ENCODE measurements around the gene CDK6. TPM values are rescaled to one million over a fixed set of nuclear protein-coding genes. Genes with fewer than 3 reads are reported as not detected.

The CDK6 gene
- polyA plus RNA-seq, 1 experiment, result 29.2 TPM

DNA sequence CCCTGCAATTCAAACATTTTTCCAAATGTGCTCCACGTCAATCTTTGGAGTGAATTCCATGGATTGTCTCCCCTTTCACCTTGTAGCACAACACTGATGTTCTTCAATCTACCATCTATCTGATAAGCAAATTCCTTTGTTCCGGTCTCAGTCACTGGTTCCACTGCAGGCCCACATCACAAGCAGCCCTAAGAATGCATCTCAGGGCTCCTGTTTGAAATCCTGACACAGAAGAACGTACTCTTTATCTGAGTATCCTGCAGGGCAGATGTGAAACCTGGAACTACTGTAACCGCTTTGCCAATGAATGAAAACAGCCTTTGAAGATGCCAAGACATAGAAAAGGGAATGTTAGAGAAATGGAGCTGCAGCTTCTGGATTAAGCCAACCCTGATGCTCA is 183.2 kb downstream of the CDK6 start:
- no peaks in the 10 kb centered on the region for H3K27me3 ChIP-seq (ENCODE audit: control insufficient read depth, insufficient read depth, low read length)
- no peaks in the 10 kb centered on the region for H3K36me3 ChIP-seq (ENCODE audit: control insufficient read depth, insufficient read depth, low read length)
- CTCF ChIA-PET, result interaction anchor here (1.3 kb wide), 1 partner anchor 180 kb away, joined by 4 read pairs; no protein-coding TSS in a partner anchor
- H3K4me3 ChIP-seq (ENCODE audit: low read depth, low read length), result no peak overlapping the region
- POLR2A ChIA-PET, result no interaction called here
- DNase-seq (ENCODE audit: low read depth), result no peak
- no peak for TF ChIP-seq CTCF (IDR thresholded peaks at IDR 0.05; ENCODE audit: insufficient read depth, low read depth, low read length)

- no peak overlapping the region for H3K4me3 ChIP-seq (ENCODE audit: low read depth, low read length)
- ChIA-PET POLR2A (no interaction called here), CTCF (interaction anchor here (1.3 kb wide), 1 partner anchor 180 kb away, joined by 4 read pairs; no protein-coding TSS in a partner anchor)
- H3K27me3 ChIP-seq (ENCODE audit: control insufficient read depth, insufficient read depth, low read length), result no peaks in the 10 kb centered on the region
- TF ChIP-seq CTCF (IDR thresholded peaks at IDR 0.05; ENCODE audit: insufficient read depth, low read depth, low read length), result no peak
- no peaks in the 10 kb centered on the region for H3K36me3 ChIP-seq (ENCODE audit: control insufficient read depth, insufficient read depth, low read length)
- no peak for DNase-seq (ENCODE audit: low read depth)
Observed at GRCh38 chr7:92652536-92652935, 183.8 kb downstream of the CDK6 start.

DNA sequence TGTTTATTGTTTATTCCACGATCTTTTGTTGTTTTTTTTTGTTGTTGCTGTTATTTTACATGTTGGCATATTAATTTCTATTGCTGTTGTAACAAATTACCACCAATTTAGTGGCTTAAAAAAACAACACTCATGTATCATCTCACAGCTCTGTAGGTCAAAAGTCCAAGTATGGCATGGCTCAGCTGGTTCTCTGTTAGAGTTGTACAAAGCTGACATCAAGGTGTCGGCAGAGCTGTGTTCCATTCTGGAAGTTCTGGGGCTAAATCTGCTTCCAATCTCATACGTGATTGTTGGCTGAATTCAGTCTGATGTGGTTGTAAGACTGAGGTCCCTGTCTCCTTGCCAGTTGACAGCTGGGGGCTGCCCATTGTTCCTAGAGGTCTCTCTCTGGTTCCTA is 186.0 kb downstream of the CDK6 start:
- Histone ChIP-seq H3K36me3 (ENCODE audit: control insufficient read depth, insufficient read depth, low read length) (no peaks in the 10 kb centered on the region), H3K4me3 (ENCODE audit: low read depth, low read length) (no peak overlapping the region), H3K27me3 (ENCODE audit: control insufficient read depth, insufficient read depth, low read length) (no peaks in the 10 kb centered on the region)
- ChIA-PET POLR2A (no interaction called here), CTCF (no interaction called here)
- DNase-seq (ENCODE audit: low read depth), result no peak
- TF ChIP-seq CTCF (IDR thresholded peaks at IDR 0.05; ENCODE audit: insufficient read depth, low read depth, low read length), result no peak

- ChIA-PET CTCF (no interaction called here), POLR2A (no interaction called here)
- Histone ChIP-seq H3K36me3 (ENCODE audit: control insufficient read depth, insufficient read depth, low read length) (no peaks in the 10 kb centered on the region), H3K27me3 (ENCODE audit: control insufficient read depth, insufficient read depth, low read length) (no peaks in the 10 kb centered on the region), H3K4me3 (ENCODE audit: low read depth, low read length) (no peak overlapping the region)
- no peak for DNase-seq (ENCODE audit: low read depth)
- no peak for TF ChIP-seq CTCF (IDR thresholded peaks at IDR 0.05; ENCODE audit: insufficient read depth, low read depth, low read length)
Observed at GRCh38 chr7:92648067-92648466, 188.3 kb downstream of the CDK6 start.

GRCh38 chr7:92647652-92648051 is 188.7 kb downstream of the CDK6 start:
- DNase-seq (ENCODE audit: low read depth), result no peak
- CTCF ChIA-PET, result no interaction called here
- H3K36me3 ChIP-seq (ENCODE audit: control insufficient read depth, insufficient read depth, low read length), result no peaks in the 10 kb centered on the region
- no peak overlapping the region for H3K4me3 ChIP-seq (ENCODE audit: low read depth, low read length)
- TF ChIP-seq CTCF (IDR thresholded peaks at IDR 0.05; ENCODE audit: insufficient read depth, low read depth, low read length), result no peak
- H3K27me3 ChIP-seq (ENCODE audit: control insufficient read depth, insufficient read depth, low read length), result no peaks in the 10 kb centered on the region
- POLR2A ChIA-PET, result no interaction called here

All from BJ (cell line).